Activated naive CD4-positive, alpha-beta T cell treated with anti-CD3 and anti-CD28 coated beads, Interleukin-2, amount 50 U/mL, for 24 hours (primary cell): ENCODE data around the gene LRRC9.

ENCODE experiments used
- H3K27ac Mint-ChIP-seq: one replicate; pipeline ENCODE4 v1.8.0; 2021; ENCODE audit warnings: mild to moderate bottlenecking, mixed read lengths
- H3K27me3 Mint-ChIP-seq: one replicate; pipeline ENCODE4 v1.8.0; 2021; ENCODE audit warnings: mixed read lengths
- H3K36me3 Mint-ChIP-seq: one replicate; pipeline ENCODE4 v1.8.0; 2021; ENCODE audit warnings: mixed read lengths
- H3K4me1 Mint-ChIP-seq: one replicate; pipeline ENCODE4 v1.8.0; 2021; ENCODE audit warnings: mixed read lengths
- H3K4me3 Mint-ChIP-seq: one replicate; pipeline ENCODE4 v1.8.0; 2021; ENCODE audit warnings: mild to moderate bottlenecking, mixed read lengths
- H3K9me3 Mint-ChIP-seq: one replicate; pipeline ENCODE4 v1.8.0; 2021; ENCODE audit warnings: mixed read lengths

LRRC9 gene

GRCh38 chr14:60101786-60102185 is 181.8 kb downstream of the LRRC9 start:
- Mint-ChIP-seq H3K4me1 (peaks cover 56% of the 10 kb centered on the region), H3K9me3 (no peaks in the 10 kb centered on the region), H3K36me3 (peaks cover 19% of the 10 kb centered on the region), H3K4me3 (no peak overlapping the region), H3K27me3 (no peaks in the 10 kb centered on the region), H3K27ac (no peak overlapping the region)

GRCh38 chr14:60102389-60102788 is 182.4 kb downstream of the LRRC9 start:
- Mint-ChIP-seq H3K4me3 (no peak overlapping the region), H3K9me3 (no peaks in the 10 kb centered on the region), H3K4me1 (peaks cover 57% of the 10 kb centered on the region), H3K27ac (no peak overlapping the region), H3K27me3 (no peaks in the 10 kb centered on the region), H3K36me3 (peaks cover 18% of the 10 kb centered on the region)

DNA sequence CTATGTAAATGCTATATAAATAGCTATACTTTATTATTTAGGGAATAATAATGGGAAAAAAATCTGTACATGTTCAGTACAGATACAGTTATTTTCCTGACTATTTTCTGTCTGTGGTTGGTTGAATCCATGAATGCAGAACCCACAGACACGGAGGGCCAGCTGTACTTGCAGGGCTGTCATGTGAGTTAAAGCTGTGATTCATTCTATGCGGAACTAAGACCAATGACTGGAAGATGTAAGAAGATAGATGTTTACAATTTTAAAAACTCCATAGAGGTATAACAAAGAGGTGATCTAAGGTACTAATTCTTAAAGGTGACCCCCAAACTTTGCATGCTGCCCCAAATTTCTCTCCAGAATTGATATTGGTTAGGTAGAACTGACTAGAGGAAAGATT is 186.4 kb downstream of the LRRC9 start:
- no peak overlapping the region for H3K27ac Mint-ChIP-seq
- no peaks in the 10 kb centered on the region for H3K27me3 Mint-ChIP-seq
- H3K4me3 Mint-ChIP-seq: no peak overlapping the region
- peaks cover 53% of the 10 kb centered on the region for H3K4me1 Mint-ChIP-seq
- H3K9me3 Mint-ChIP-seq: no peaks in the 10 kb centered on the region
- H3K36me3 Mint-ChIP-seq: peaks cover 16% of the 10 kb centered on the region

GRCh38 chr14:60107477-60107876 is 187.5 kb downstream of the LRRC9 start:
- Mint-ChIP-seq H3K27ac (no peak overlapping the region), H3K9me3 (no peaks in the 10 kb centered on the region), H3K4me1 (peaks cover 45% of the 10 kb centered on the region), H3K4me3 (no peak overlapping the region), H3K27me3 (no peaks in the 10 kb centered on the region), H3K36me3 (peaks cover 18% of the 10 kb centered on the region)

GRCh38 chr14:60111732-60112131 is 191.8 kb downstream of the LRRC9 start:
- Mint-ChIP-seq H3K36me3 (peaks cover 23% of the 10 kb centered on the region), H3K9me3 (no peaks in the 10 kb centered on the region), H3K4me3 (no peak overlapping the region), H3K27ac (no peak overlapping the region), H3K27me3 (no peaks in the 10 kb centered on the region), H3K4me1 (peaks cover 18% of the 10 kb centered on the region)
